Left hindlimb (tissue), 1 donor: ENCODE results near the gene ACOT9.
"Not testable (repeated sequence)": the region's sequence is repeated elsewhere in the genome, so short reads cannot be mapped to it uniquely, and the experiment has no call there.

Experiments
- DNase-seq: peaks from one replicate; pipeline ENCODE4 v3.0.0-alpha.2; 2018

ACOT9 gene, protein sequence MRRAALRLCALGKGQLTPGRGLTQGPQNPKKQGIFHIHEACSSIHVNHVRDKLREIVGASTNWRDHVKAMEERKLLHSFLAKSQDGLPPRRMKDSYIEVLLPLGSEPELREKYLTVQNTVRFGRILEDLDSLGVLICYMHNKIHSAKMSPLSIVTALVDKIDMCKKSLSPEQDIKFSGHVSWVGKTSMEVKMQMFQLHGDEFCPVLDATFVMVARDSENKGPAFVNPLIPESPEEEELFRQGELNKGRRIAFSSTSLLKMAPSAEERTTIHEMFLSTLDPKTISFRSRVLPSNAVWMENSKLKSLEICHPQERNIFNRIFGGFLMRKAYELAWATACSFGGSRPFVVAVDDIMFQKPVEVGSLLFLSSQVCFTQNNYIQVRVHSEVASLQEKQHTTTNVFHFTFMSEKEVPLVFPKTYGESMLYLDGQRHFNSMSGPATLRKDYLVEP

DNA sequence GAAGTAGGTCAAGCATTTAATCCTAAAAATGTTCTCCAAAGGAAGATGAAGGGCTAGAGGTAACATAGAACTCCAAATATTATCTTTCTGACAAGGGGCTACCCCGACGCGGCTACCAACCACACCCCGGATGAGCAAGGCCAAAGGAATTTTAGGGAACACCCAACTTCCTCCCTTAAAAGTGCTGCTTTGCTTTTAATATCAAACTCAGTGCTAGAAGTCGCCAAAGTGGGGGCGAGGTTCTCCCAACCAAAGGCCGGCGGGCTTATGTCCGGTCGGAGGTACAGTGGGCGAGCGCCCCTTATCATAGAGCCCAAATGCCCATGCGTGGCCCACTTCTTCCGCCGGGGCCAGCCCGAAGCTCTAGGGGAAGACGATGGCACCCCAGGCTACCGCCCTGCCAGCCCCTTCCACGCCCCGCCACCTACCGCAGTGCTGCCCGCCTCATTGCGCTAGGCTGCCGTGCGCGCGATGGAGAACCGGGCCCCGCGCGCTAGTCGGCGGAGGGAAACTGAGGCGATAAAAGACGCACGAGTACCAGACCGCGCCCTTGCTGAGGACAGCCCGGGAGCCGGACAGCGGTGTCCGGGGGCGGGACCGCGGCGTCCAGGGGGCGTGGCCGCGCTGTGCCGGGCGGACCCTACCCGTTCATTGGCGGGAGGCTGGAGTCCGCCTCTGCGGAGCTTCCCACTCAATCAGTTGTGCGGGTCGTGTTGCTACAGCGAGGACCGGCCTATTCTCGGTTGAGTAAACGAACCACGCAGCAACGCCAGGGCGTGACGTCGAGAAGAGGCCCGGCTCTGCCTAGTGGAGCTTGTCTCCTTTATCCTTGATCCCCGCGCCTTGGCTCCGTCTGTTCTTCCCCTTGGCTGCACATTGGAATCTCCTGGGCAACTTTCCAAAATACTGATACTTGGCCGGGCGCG is at the start of gene ACOT9:
Gene ACOT9, minus strand, starts transcription at position 580 of the 926 bp plus-strand sequence. Its CDS starts 132 bp downstream, at position 448.
- peak; percentile 94 for DNase-seq

DNA sequence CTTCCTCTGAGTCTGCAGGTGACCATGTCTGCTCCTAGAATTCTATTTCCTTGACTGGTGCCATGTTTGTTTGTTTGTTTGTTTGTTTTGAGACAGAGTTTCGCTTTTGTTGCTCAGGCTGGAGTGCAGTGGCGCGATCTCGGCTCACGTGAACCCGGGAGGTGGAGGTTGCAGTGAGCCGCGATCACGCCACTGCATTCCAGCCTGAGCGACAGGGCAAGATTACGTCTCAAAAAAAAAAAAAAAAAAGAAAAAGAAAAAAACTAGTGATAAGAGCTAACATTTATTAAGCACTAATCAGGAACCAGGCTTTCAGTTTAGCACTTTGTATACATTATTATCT is 47.0 kb upstream of the ACOT9 start:
- no peak for DNase-seq

DNA sequence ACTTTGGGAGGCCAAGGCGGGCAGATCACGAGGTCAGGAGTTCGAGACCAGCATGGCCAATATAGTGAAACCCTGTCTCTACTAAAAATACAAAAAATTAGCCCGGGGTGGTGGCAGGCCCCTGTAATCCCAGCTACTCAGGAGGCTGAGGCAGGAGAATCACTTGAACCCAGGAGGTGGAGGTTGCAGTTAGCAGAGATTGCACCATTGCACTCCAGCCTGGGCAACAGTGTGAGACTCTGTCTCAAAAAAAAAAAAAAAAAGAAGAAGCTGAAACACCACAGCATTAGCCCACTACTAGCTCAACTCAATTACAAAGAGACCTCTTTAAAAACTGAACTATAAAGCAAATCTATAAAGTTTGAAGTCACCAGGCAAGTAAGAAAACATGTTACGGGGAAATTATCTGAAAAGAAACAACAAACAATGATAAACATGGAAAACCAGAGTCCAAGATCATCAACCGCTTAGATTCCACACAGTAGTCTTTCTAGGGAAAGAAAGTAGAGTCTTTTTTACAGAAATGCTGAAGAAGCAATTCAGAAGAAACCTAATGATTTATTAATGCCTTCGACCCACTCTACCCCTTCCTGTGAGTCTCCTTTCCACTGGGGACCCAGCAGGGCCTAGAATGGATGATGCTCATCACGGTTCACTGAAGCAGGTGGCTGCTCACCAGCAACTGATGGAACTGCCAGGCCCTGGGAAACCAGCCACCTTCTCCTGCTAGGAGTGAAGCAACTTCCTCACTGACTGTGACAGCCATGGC is 46.5 kb upstream of the ACOT9 start:
- no peak for DNase-seq

DNA sequence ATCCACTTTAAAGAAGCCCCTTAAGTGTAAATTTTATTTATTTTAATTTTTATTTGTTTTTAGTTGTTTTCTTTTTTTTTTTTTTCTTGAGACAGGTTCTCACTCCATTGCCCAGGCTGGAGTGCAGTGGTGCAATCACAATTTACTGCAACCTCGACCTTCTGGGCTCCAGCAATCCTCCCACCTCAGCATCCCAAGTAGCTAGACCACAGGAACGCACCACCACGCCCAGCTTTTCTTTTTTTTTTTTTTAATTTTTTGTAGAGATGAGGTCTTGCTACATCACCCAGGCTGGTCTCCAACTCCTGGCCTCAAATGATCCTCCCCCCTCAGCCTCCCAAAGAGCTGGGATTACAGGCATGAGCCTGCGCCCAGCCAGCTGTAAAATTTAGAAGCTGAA is 45.9 kb upstream of the ACOT9 start:
- DNase-seq: no peak

DNA sequence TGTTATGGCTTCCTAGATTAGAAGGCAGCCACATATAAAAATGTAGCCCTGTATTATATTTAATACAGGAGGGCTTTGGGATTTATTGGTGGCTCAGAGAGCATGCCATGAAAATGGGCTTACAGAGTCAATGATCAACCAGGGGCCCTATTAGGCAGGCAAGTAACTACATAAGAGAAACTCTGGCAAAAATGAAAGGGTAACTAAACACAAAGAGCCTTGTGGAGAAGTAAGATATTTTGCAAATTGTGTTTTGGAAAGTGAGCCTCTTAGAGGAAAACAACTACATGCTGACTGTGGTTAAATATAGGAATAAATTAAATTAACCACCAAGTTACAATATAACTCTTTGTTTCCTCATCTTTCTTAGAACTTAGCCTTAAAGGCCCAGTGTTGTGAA is 45.4 kb upstream of the ACOT9 start:
- no peak for DNase-seq

DNA sequence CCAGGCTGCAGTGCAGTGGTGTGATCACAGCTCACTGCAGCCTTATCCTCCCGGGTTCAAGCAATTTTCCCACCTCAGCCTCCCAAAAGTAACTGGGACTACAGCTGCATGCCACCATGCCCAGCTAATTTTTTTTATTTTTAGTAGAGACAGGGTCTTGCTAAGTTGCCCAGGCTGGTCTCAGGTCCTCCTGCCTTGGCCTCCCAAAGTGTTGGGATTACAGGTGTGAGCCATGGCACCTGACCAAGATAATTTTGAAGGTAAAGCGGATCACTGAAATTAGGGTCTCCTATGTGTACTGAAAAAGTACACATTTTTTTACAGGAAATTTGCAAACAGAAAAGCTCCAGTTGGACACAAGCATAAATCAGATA is 44.7 kb upstream of the ACOT9 start:
- no peak for DNase-seq

DNA sequence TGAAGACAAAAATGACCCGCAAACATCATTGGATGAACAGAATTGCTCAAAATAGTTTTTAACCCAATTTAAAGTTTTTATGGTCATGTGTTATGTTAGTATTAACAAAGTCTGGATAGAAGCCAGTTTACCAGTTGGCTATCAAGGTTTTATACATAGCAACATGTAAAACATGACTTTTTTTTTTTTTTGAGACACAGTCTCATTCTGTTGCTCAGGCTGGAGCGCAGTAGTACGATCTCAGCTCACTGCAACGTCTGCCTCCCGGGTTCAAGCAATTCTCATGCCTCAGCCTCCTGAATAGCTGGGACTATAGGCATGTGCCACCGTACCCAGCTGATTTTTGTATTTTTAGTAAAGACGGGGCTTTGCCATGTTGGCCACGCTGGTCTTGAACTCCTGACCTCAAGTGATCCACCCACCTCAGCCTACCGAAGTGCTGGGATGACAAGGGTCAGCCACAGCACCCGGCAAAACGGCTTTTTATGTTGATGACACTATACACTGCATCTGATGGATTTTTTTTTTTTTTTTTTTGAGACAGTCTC is 43.3 kb upstream of the ACOT9 start:
- no peak for DNase-seq

DNA sequence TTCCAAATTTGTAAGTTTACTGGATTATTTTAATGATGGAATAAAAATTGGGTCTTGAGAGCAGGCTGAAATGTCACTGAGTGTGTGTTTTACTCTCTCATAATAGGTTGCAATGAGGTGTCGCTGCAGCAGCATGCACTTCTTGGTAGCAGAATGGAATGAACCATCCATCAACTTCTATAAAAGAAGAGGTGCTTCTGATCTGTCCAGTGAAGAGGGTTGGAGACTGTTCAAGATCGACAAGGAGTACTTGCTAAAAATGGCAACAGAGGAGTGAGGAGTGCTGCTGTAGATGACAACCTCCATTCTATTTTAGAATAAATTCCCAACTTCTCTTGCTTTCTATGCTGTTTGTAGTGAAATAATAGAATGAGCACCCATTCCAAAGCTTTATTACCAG is 42.5 kb upstream of the ACOT9 start:
- DNase-seq: no peak

DNA sequence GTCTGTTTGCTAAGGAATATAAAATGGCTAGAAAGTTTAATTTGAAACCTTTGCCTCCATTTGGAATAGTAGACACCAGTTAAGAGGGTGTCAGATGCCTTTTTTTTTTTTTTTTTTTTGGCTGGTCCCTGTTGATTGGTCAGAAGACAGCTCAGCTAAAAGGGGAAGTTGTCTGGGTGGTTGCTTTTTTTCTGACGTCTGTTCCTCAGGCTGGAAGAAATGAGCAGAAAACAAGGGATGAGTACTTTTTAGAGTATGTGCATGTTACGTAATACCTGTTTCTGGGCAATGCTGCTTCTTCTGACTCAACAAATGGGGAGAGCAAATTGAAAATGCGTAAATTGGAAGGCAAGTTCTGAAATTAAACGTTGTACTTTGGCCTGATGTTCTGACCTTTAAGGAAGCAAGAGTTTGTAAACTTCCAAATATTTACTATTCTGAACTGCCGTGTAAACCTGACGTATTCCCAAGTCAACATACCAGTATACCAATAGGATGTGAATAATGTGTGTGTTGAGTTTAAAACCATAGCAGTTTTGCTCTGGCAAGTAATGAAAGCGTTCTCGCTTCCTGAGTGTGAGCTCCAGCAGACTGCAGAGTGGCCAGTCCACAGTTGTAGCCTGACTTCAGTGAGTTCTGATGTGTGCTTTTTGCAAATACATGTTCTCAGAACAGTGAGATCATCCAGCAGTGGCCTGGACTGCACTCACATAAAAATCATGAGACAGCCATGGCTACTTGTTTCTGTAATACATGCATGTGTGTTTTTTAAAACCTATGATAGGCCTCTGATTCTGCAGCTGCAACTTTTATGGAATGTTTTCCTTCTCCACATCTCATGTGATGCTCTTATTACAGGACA is 41.6 kb upstream of the ACOT9 start:
- no peak for DNase-seq

DNA sequence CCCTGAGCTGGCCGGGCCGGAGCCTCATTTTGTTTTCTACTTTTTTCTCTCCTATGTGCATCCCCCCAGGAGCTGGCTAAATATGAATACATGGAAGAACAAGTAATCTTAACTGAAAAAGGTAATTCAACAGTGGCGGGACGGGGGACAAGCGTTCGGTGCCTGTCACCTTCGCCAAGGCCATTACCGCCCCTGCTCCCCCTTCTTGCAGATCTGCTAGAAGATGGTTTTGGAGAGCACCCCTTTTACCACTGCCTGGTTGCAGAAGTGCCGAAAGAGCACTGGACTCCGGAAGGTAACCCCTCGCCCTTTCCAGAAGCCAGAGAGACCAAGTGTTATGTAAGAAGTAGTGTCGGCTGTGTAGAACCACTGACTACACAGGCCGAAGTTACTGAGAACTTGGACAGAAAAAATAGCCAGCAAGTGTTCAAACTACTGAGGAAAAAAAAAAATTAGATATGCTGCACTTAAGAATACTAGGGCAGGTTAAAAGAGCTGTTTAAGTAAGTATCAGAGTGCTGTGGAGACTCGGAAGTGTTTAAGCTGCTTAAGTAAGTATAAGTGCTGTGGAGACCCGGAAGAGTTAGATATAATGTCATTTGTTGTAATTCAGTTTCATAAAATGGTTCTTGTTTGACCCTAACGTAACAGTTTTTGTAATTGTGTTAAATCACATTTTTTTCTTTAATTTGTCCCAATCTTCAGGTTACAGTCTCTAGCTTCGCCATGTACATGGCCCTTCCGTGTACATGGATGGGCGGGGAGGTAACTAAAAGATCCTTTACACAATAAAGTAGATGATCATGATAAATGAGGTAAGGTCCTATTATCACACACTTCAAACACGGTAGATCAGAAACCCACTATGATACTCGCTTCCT is 40.8 kb upstream of the ACOT9 start:
- peak; percentile 33 for DNase-seq

DNA sequence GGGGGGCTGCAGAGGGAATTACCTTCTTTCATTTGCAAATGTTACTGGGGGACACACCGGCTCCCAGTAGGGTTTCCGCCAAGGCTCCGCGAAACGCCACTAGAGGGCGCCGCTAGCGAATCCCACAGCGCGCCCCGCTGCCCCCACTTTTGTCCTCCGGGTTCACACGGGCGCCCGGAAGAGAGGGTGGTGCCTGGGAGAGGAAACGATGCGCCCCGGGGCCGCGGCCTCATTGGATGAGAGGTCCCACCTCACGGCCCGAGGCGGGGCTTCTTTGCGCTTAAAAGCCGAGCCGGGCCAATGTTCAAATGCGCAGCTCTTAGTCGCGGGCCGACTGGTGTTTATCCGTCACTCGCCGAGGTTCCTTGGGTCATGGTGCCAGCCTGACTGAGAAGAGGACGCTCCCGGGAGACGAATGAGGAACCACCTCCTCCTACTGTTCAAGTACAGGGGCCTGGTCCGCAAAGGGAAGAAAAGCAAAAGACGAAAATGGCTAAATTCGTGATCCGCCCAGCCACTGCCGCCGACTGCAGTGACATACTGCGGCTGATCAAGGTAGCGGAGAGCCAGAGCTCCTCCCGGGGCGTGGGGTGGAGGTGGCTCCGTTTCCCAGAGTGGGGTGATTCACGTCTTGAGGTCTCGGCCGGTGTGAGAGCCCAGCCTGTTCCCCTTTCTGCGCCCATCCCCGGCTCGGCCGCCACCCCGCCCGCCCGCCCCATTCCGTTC is 40.0 kb upstream of the ACOT9 start, which contains the start of gene SAT1:
Gene SAT1, plus strand, starts transcription at position 311 of the 726 bp plus-strand sequence. Its CDS starts 179 bp downstream, at position 490.
- peak; percentile 95 for DNase-seq

DNA sequence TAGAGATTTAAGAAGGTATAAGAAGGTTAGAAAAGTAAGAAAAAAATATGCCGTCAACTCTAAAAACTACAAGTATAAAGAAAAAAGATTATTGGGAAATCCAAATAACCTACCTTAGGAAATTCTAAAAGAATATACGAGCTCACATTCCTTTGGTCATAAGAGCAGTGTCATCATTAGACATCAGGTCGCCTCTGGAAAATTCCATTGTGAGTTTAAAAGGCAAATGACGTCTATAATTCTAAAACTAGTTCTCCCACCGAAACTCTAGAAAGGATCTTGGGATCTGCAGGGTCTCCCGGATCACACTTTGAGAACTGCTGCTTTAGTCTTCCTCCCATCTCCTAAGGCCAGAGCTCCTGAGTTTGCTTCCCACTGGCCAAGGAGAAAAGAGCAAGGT is 39.4 kb upstream of the ACOT9 start:
- no peak for DNase-seq

DNA sequence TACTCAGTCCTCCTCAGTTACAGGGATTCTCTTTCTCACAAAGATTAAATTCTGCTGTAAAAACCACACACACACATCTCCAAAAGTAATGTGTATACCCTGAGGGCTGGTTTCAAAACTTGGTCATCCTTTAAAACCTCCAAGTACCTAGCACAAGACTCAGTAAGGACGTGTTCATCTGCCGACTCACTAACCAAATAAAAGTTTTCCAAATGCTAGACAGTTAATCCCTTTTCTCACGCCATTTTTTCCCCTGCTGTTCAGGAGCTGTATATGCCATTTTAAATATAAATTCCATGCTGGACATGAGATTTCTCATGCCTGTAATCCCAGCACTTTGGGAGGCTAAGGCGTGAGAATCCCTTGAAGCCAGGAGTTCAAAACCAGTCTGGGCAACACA is 35.9 kb upstream of the ACOT9 start:
- DNase-seq: no peak

DNA sequence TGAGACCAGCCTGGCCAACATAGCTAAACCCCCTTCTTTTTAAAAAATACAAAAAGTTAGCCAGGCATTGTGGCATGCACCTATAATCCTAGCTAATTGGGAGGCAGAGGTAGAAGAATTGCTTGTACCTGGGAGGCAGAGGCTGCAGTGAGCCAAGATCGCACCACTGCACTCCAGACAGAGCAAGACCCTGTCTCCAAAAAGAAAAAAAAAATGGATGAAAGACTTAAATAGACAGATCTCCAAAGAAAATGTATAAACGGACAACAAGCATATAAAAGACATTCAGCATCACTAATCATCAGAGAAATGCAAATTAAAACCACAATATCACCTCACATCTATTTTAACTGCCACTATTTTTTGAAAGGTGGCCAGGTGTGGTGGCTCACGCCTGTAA is 33.3 kb upstream of the ACOT9 start:
- no peak for DNase-seq

DNA sequence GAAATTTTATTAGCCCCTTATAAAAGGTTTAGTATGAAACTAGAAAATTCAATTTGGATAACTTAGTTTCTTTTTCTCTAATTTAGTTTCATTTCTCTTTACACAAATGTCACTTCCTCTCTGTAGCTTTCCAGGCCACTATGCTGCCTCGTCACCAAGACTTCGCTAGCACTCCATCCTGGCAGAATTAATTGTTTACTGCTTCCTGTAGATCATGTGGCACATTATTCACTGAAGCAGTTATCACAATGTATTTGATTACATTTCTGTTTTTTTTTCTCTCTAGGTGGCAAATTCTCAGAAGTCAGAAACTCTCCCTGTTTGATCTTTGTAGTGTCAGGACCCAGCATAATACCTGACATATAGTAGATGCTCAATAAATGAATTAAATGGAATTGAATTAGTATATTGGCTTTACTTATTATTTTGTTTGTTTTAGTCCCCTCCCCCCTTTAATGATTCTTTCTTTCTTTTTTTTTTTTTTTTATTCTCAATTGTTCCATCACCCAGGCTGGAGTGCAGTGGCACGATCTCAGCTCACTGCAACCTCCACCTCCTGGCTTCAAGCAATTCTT is 30.6 kb upstream of the ACOT9 start:
- no peak for DNase-seq

DNA sequence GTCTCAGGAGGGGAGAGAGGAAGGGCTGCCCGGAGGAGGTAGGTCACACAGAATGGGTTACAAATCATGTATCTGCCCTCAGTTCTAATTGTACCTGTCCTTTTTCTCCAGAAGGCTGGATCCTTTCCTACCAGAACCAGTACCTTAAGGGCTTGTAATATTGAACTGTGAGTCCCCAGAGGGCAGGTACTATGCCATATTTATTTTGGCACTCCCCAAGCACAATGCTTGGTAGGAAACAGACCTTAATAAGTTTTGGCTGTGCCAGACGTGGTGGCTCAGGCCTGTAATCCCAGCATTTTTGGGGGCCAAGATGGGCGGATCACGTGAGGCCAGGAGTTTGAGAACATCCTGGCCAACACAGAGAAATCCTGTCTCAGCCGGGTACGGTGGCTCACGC is 28.0 kb upstream of the ACOT9 start:
- DNase-seq: not testable (repeated sequence)

DNA sequence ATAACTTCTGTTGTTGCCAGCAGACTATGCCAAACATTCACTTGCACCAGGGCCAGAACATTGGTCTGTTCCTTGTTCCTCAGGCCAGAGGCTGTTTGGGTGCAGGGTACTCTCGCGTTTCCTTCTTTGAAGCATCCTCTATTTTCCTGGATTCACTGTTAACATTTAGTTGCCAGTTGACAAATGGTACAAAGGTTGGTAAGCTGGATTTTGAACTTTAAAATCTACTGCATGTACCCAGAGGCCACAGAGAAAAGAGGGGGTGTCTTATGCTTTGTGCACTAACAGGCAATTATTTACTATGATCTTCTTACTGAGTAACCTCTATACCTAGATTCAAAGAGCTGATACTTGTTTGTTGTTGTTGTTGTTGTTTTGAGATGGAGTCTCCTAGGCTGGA is 27.1 kb upstream of the ACOT9 start:
- no peak for DNase-seq

DNA sequence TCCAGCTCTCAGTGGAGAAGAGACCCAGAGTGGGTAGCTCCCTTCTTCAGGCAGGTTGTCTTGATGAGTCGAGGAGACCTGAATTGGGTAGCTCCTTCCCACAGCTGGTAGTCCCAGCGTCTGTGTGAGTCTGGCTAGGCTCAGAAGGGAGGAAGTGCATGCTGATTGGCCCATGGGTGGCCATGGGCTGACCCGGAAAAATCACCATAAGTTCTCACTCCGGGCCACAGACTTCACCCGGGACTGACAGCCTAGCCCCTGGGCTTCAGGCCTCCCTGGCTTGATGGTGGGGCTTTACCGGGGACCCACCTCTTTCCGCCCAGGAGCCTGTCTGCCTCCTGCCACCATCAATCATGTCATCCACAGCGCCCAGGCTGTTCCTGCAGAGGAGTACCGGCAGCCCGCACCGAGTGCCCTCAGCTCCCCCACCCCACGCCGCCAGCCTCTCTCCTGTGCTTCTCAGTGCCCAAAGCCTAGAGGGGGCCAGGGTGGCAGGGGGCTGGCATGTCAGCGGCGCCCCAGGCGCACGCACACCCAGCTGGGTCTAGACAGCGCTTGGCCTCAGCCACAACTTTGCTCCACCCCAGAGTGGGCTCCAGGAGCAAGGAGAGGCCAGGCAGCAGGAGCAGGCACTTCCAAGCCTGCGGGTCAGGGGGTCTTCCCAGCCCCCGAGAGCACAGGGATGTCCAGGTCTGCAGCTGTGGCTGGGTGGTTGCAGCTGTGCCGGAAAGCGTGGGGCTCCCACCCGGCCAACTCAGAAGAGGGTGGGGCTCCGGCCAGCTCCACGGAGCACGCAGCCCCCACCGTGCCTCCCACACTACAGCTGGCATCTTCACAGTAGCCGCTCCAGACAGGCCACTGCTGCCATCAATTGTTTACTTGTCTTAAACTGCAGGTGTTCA is 23.8 kb upstream of the ACOT9 start:
- no peak for DNase-seq

DNA sequence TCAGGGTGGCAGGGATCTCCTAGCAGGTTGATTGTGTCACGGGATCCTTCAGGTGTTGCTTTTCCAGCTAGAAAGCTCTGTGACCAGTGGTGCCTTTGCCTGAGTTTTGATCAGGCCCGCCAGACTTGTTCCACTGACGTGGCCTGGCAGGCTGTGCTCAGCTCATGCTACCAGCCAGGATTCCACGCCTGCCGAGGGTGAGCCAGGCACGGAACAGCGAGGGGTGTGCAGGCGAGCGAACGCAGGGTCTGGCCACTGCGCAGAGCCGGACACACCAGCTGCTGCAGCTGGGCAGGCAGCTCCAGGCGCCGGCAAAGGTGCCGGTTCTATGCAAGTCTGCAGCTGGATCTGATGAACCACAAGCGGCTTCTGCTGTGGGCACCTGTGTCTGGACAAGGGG is 22.8 kb upstream of the ACOT9 start:
- no peak for DNase-seq
